Brain microvascular endothelial cell (primary cell): ENCODE results near the gene LRRIQ4.

Source experiments
- DNase-seq: peaks from one replicate; pipeline ENCODE4 v3.0.0-alpha.2; 2020
- H3K27ac ChIP-seq: fragments of 250-450 bp; sonication (Bioruptor Pico); 2 replicates; pipeline ENCODE4 v1.5.1; 2020; ENCODE audit warnings: mild to moderate bottlenecking, moderate library complexity
- H3K27me3 ChIP-seq: fragments of 250-450 bp; sonication (Bioruptor Pico); replicated peaks from 2 replicates; pipeline ENCODE4 v1.5.1; 2020; ENCODE audit warnings: mild to moderate bottlenecking
- H3K36me3 ChIP-seq: fragments of 250-450 bp; sonication (Bioruptor Pico); replicated peaks from 2 replicates; pipeline ENCODE4 v1.5.1; 2020; ENCODE audit warnings: mild to moderate bottlenecking
- H3K4me3 ChIP-seq: 2 replicates; pipeline ENCODE4 v1.5.1; 2011; ENCODE audit warnings: low read depth, mild to moderate bottlenecking, control low read depth, low read length, moderate library complexity
- in situ Hi-C: cut with HindIII; loops from 2 replicates; pipeline ENCODE4 v1.10.0; 2017; ENCODE audit warnings: low sequenced_read_pairs, low pct_ligation_motif_present
- TF ChIP-seq, protein P1 (sequence below): IDR thresholded peaks from 2 replicates; pipeline ENCODE4 v1.5.1; 2011; ENCODE audit warnings: low read depth, mild to moderate bottlenecking, moderate library complexity, low read length, control low read depth, inconsistent platforms; ENCODE audit errors: missing control alignments

Gene LRRIQ4

DNA sequence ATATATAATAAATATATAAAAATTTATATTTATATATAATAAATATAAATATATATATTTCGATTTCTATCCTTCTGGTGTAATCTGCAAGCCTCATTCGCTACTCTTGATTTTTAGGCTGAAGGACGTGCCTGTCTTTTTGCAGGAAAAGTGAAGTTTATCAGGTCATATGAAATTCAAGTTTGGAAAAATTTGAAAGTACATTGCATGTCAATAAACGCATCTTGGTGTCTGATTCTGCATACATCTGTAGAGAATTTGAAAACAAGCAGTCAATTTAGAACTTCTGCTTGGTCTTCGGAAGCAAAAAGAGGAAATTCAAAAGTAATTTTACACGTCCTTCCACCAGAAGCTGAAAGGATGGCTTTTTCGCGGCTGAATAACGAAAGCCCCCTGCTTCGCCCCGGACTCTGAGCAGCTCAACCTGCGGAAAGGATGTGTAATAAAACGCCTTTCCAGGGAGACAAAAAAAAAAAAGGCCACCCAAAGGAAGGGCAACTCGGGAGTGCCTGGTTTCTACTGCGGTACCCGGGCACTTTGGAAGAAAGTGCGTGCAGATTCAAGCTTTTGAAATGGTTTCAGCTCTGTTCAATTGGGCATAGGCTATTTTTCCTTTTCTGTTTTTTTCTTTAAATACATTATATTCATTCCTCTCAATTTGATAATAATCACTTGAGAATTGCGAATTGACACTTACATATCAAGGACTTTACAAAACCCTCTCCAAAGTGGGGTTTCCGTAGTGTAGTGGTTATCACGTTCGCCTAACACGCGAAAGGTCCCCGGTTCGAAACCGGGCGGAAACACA lies 41.0 kb upstream of the LRRIQ4 start:
- TF ChIP-seq, protein P1, sequence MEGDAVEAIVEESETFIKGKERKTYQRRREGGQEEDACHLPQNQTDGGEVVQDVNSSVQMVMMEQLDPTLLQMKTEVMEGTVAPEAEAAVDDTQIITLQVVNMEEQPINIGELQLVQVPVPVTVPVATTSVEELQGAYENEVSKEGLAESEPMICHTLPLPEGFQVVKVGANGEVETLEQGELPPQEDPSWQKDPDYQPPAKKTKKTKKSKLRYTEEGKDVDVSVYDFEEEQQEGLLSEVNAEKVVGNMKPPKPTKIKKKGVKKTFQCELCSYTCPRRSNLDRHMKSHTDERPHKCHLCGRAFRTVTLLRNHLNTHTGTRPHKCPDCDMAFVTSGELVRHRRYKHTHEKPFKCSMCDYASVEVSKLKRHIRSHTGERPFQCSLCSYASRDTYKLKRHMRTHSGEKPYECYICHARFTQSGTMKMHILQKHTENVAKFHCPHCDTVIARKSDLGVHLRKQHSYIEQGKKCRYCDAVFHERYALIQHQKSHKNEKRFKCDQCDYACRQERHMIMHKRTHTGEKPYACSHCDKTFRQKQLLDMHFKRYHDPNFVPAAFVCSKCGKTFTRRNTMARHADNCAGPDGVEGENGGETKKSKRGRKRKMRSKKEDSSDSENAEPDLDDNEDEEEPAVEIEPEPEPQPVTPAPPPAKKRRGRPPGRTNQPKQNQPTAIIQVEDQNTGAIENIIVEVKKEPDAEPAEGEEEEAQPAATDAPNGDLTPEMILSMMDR = no peak
- DNase-seq = peak; percentile 69
- H3K27me3 ChIP-seq = no peaks in the 10 kb centered on the region
- H3K27ac ChIP-seq = peak overlapping the region; percentile 93
- in situ Hi-C loops = no loop called here
- peaks cover 17% of the 10 kb centered on the region for H3K36me3 ChIP-seq
- H3K4me3 ChIP-seq = peak overlapping the region; percentile 95

GRCh38 chr3:169772305-169772896 lies 40.3 kb upstream of the LRRIQ4 start:
- no peaks in the 10 kb centered on the region for H3K27me3 ChIP-seq
- TF ChIP-seq, protein P1 = no peak
- peak; percentile 74 for DNase-seq
- peaks cover 19% of the 10 kb centered on the region for H3K36me3 ChIP-seq
- H3K27ac ChIP-seq = peak overlapping the region; percentile 93
- H3K4me3 ChIP-seq = peak overlapping the region; percentile 95
- in situ Hi-C loops = no loop called here

- Histone ChIP-seq H3K27ac (peak within 1 kb of the TSS; percentile 93), H3K36me3 (peaks cover 22% of the 10 kb centered on the region), H3K27me3 (no peaks in the 10 kb centered on the region), H3K4me3 (peak within 1 kb of the TSS; percentile 95)
- in situ Hi-C loops = no loop called here
- TF ChIP-seq, protein P1 = peak; percentile 24
- DNase-seq = peak; percentile 85
These were observed 39.5 kb upstream of the LRRIQ4 start, which contains the start of gene MYNN for GRCh38 chr3:169772897-169773816. TSS of gene MYNN (plus strand) at chr3:169773396. CDS start at chr3:169774296, 900 bp downstream.

DNA sequence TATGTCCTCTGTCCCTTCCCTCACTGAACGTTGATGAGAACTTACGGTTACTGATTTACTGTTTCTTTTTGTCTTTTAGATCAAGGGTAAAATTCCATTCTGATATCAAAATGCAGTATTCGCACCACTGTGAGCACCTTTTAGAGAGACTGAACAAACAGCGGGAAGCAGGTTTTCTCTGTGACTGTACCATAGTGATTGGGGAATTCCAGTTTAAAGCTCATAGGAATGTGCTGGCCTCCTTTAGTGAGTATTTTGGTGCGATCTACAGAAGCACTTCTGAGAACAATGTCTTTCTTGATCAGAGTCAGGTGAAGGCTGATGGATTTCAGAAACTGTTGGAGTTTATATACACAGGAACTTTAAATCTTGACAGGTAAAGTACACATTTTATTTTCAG lies 38.5 kb upstream of the LRRIQ4 start:
- Histone ChIP-seq H3K27ac (no peak overlapping the region), H3K27me3 (no peaks in the 10 kb centered on the region), H3K36me3 (peaks cover 30% of the 10 kb centered on the region), H3K4me3 (peak overlapping the region; percentile 95)
- TF ChIP-seq, protein P1 = no peak
- in situ Hi-C loops = no loop called here
- DNase-seq = no peak

- H3K27me3 ChIP-seq = no peaks in the 10 kb centered on the region
- no peak for DNase-seq
- in situ Hi-C loops = no loop called here
- TF ChIP-seq, protein P1 = no peak
- peaks cover 59% of the 10 kb centered on the region for H3K36me3 ChIP-seq
- no peak overlapping the region for H3K27ac ChIP-seq
- H3K4me3 ChIP-seq = no peak overlapping the region
These were observed 34.8 kb upstream of the LRRIQ4 start for GRCh38 chr3:169777822-169778221.
